NB4 (cell line): ENCODE measurements around the gene KRTAP10-2.
"Not testable (repeated sequence)": the region's sequence is repeated elsewhere in the genome, so short reads cannot be mapped to it uniquely, and the experiment has no call there.

Experiments used
- DNase-seq: peaks from one replicate; pipeline ENCODE4 v3.0.0; 2010; ENCODE audit warnings: low read depth
- H3K4me3 ChIP-seq: one replicate; pipeline ENCODE4 v1.5.1; 2011; ENCODE audit warnings: mild to moderate bottlenecking, low read depth, low read length, moderate library complexity
- CTCF ChIP-seq: IDR thresholded peaks from one replicate; pipeline ENCODE4 v1.5.1; 2012; ENCODE audit warnings: low read depth, low read length
- MAX ChIP-seq: IDR thresholded peaks from 2 replicates; pipeline ENCODE4 v1.6.1; 2011; ENCODE audit warnings: low read depth, low read length
- MYC ChIP-seq: IDR thresholded peaks from 2 replicates; pipeline ENCODE4 v1.6.1; 2011; ENCODE audit warnings: low read depth, low read length
- POLR2A ChIP-seq: IDR thresholded peaks from 2 replicates; pipeline ENCODE4 v1.6.1; 2011; ENCODE audit warnings: mild to moderate bottlenecking; ENCODE audit not compliant: insufficient read length; ENCODE audit errors: extremely low read depth

Gene KRTAP10-2

GRCh38 chr21:44551340-44551961 is at the start of gene KRTAP10-2:
KRTAP10-2 (minus strand) TSS chr21:44551505; CDS start chr21:44551458, 47 bp downstream.
- DNase-seq, result no peak
- TF ChIP-seq MYC (no peak), CTCF (no peak)
- H3K4me3 ChIP-seq, result no peak within 1 kb of the TSS

GRCh38 chr21:44601091-44601490 is 49.8 kb upstream of the KRTAP10-2 start:
- H3K4me3 ChIP-seq, DNase-seq: not testable (repeated sequence)

- DNase-seq, H3K4me3 ChIP-seq: not testable (repeated sequence)
These were observed 49.0 kb upstream of the KRTAP10-2 start, which contains the start of gene KRTAP10-7 for GRCh38 chr21:44600118-44600978. KRTAP10-7 (plus strand) TSS chr21:44600597; CDS start chr21:44600622, 25 bp downstream.

- H3K4me3 ChIP-seq, result no peak overlapping the region
- TF ChIP-seq MYC, result no peak
- no peak for TF ChIP-seq MAX
- no peak for DNase-seq
These were observed 48.1 kb upstream of the KRTAP10-2 start for GRCh38 chr21:44599264-44600029.

GRCh38 chr21:44598061-44598460 is 46.8 kb upstream of the KRTAP10-2 start:
- no peak for TF ChIP-seq MYC
- no peak for TF ChIP-seq POLR2A
- TF ChIP-seq MAX, result no peak
- no peak for TF ChIP-seq CTCF
- no peak for DNase-seq
- no peak overlapping the region for H3K4me3 ChIP-seq

- no peak for TF ChIP-seq CTCF
- no peak for TF ChIP-seq MAX
- no peak overlapping the region for H3K4me3 ChIP-seq
- no peak for DNase-seq
These were observed 44.9 kb upstream of the KRTAP10-2 start for GRCh38 chr21:44596068-44596725.

GRCh38 chr21:44595524-44595923 is 44.2 kb upstream of the KRTAP10-2 start:
- TF ChIP-seq CTCF (no peak), POLR2A (no peak), MYC (no peak), MAX (no peak)
- no peak for DNase-seq
- H3K4me3 ChIP-seq, result no peak overlapping the region
